Limb (tissue), 2 donors: ENCODE results near the gene ANKLE2.

Source experiments
- DNase-seq, 2 donors: peaks; one replicate each; pipeline ENCODE4 v3.0.0-alpha.2; 2016; ENCODE audit errors: extremely low spot score in 2 of 2

ANKLE2 gene

DNA sequence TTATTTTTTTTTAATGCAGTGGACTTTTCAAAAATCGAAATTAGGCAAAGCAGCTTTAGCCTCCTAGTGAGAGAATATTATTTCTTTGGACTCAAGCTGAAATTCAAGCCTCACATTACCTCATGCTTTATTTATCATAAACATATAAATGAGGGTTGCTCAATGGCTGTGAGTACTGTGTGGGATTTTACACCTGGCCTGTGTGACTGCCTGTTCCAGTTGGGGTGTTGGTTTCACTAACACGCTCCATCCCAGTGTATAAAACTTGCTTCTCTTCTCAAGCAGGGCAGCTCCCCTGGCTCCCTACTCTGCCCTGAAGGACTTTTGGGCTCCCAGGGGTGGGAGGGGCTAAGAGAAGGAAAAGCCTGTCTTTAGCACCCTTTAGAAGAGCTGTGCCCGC, 15.0 kb downstream of the ANKLE2 start:
- DNase-seq: no peak

DNA sequence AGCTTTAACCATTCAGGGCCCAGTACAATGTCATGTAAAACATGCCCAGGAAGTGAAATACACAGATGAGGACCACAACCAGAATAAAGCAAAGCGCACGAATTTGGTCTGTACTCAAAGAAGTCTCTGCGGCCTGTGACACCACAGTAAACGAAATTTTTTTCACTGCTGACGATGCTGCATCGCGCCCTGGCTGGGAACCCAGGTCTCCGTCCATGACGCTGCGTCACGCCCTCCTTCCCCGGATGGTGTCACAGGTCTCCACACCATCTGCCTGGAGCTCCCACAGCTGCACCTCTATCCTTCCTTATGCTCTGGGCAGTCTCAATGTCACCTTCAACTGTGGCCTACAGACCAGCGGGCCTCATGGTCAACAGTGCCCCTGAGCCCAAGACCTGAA, 17.8 kb downstream of the ANKLE2 start:
- DNase-seq: no peak

- no peak for DNase-seq
These were observed 20.0 kb downstream of the ANKLE2 start for GRCh38 chr12:132741620-132742019.

- DNase-seq: no peak
These were observed 21.0 kb downstream of the ANKLE2 start for GRCh38 chr12:132740652-132741051.

GRCh38 chr12:132740313-132740646, 21.4 kb downstream of the ANKLE2 start:
- no peak for DNase-seq

GRCh38 chr12:132739600-132740312, 21.9 kb downstream of the ANKLE2 start:
- no peak for DNase-seq

GRCh38 chr12:132736913-132737312, 24.7 kb downstream of the ANKLE2 start:
- no peak for DNase-seq

DNA sequence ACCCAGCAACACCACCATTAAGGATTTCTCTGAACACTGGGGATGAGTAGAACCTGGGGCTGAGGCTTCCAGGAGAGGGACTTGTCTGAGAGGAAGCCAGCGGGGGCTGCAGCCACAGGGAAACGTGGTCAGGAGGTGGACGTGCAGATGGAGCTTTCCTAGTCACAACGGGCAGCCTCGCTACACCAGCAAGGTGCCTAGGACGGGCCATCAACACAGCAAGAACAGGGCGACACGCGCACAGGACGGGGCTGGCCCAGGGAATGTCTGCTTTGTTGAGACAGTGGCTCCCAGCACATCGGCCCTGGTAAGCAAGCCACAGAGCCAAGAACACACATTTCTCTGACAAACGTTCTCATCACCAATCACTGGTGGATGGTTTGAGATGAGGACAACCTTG, 25.3 kb downstream of the ANKLE2 start:
- no peak for DNase-seq

- no peak for DNase-seq
These were observed 26.1 kb downstream of the ANKLE2 start for GRCh38 chr12:132735496-132735895.

GRCh38 chr12:132734206-132734605, 27.4 kb downstream of the ANKLE2 start:
- DNase-seq: no peak

GRCh38 chr12:132731574-132731973, 30.1 kb downstream of the ANKLE2 start:
- DNase-seq: no peak

- no peak for DNase-seq
These were observed 31.3 kb downstream of the ANKLE2 start for GRCh38 chr12:132730353-132730752.

DNA sequence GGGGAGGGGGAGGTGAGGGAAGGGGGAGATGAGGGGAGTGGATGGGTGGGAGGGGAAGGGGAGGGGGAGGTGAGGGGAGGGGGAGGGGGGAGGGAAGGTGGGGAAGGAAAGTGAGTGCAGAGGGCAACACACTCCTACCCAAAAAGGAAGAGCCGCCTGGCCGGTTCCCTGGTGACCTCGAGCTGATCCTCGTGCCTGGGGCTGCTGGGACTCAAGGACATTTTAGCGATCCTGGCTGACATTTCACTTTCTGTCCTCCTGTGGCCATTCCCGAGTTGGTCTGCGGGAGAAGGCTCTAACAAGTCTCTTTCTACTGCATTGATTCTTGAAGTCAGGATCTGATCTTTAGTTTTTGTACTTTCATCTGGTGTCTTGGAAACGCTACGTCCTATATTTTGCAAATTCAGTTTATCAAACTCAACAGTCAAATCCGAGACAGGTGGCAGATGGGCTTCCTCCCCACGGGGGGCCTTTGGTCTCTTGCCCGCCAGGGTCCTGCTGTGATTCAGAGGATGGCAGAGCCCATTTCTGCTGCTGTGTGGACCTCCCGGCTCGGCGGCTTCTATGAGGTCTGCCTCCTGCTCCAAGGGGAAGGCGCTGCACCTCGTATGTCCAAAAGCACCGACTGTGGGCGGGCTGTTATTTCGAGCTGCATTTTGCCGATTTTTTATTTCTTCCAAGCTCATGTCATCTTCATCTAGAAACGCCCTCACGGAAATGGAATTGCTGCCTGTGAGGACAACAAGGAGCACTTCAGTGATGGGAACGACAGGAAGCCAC, 31.9 kb downstream of the ANKLE2 start:
- no peak for DNase-seq

- DNase-seq: no peak
These were observed 33.1 kb downstream of the ANKLE2 start for GRCh38 chr12:132728502-132728901.

GRCh38 chr12:132727091-132727794, 34.4 kb downstream of the ANKLE2 start:
- DNase-seq: no peak

- no peak for DNase-seq
These were observed 35.2 kb downstream of the ANKLE2 start for GRCh38 chr12:132726386-132726785.

DNA sequence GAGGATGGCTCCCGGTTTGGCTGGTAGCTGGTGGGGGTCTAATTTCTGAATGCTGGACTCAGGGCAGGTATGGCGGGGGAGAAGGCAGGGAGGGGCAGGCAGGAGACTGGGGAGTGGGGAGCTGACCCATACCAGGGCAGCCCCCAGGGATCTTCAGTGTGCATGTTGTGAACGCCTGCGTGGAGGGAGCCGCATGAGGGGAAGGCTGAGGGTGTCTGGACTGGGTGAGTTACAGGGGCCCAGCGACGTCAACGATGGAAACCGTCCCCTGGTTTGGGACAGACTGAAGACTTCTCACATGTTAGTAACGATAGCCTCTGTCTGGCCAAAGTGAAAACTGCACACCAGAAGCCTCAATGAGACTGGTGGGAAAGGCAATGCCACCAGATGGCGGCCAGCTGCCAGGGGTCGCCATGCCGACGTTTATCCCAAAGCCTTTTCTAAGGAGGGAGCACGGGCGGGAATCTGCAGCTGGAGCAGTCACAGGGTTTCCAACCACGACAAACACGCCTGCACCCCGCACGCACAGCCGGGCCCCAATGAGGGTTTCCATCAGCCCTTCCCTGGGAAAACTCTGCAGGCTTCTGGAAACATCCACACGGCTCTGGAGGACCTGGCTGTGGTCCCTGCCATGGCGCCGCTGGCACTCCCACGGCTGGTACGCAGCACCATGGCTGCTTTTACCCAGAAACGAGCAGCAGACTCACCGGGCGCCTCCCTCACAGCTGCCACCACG, 37.0 kb downstream of the ANKLE2 start:
- DNase-seq: peak; percentile 46 to 58

GRCh38 chr12:132723764-132724140, 37.9 kb downstream of the ANKLE2 start:
- no peak for DNase-seq

DNA sequence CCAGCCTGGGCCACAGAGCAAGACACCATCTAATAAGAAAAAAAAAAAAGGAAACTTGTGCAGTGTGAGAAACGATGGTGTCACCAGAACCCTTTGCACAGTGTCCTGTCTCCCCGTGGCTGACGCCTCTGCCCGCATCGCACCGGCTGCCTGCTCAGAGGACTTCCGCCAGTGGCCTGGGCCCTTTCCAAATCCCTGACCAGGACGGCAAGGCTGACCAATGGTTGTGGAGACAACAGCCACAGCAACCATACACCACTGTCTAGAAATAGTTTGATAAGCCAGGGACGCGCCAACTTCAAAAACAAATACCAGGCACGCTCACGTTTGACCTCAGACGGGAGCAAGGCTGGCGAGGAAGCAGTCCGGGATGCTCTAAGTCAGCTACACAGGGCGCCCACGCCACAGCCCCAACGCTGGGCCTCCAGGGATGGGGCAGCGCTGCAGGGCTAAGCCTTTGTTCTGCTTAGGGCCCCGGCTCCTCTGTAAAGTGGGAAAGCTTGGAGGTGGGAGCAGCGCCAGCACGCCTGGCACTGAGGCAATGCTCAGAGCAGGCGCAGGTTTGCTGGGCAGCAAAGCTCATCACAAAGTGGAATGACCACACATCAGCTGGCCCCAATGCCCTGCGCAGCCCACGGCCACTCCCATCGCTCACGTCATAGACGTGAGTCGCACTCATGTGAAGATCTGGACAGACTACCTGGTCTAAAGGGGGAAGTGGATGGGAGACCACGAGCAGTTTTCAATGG, 38.4 kb downstream of the ANKLE2 start:
- no peak for DNase-seq

GRCh38 chr12:132720606-132721345, 40.9 kb downstream of the ANKLE2 start:
- no peak for DNase-seq

- DNase-seq: no peak
These were observed 41.7 kb downstream of the ANKLE2 start for GRCh38 chr12:132719954-132720324.
